OCI-LY3 (cell line): ENCODE results near the gene UNC80.

Experiments
- EZH2phosphoT487 ChIP-seq: fragments of 200-600 bp; shearing (Covaris generic); IDR thresholded peaks from 2 replicates; pipeline ENCODE4 v1.6.1; 2018; ENCODE audit warnings: antibody characterized with exemption, mixed run types, low read depth
- TF ChIP-seq, protein P1 (sequence below): fragments of 200-600, 300-600 bp; sonication (generic); IDR thresholded peaks from 2 replicates; pipeline ENCODE4 v1.5.1; 2014; ENCODE audit warnings: antibody characterized with exemption, low read length, low read depth

DNA sequence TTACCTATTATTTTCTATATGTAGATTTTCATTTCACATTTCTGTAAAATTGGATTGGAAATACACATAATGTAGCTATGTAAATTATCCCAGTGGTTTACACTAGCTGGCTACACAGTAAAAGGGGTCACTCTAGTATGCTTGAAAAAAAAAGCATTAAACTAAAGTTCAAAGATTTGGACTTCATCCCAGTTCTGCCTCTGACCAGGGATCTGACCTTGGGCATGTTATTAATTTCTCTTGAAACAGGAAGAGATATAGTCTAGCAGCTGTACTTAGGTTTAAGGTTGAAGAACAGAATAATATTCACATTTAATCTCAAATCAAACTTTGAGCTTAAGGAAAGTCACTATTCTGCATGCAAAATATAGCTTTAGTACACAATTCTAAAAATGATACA is 166.3 kb downstream of the UNC80 start:
- TF ChIP-seq, protein P1, sequence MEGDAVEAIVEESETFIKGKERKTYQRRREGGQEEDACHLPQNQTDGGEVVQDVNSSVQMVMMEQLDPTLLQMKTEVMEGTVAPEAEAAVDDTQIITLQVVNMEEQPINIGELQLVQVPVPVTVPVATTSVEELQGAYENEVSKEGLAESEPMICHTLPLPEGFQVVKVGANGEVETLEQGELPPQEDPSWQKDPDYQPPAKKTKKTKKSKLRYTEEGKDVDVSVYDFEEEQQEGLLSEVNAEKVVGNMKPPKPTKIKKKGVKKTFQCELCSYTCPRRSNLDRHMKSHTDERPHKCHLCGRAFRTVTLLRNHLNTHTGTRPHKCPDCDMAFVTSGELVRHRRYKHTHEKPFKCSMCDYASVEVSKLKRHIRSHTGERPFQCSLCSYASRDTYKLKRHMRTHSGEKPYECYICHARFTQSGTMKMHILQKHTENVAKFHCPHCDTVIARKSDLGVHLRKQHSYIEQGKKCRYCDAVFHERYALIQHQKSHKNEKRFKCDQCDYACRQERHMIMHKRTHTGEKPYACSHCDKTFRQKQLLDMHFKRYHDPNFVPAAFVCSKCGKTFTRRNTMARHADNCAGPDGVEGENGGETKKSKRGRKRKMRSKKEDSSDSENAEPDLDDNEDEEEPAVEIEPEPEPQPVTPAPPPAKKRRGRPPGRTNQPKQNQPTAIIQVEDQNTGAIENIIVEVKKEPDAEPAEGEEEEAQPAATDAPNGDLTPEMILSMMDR = no peak
- TF ChIP-seq EZH2phosphoT487 = no peak
